Stimulated activated CD8-positive, alpha-beta memory T cell treated with anti-CD3 and anti-CD28 coated beads, Interleukin-7, amount 100 ng/mL, for 24 hours (primary cell): ENCODE data around the gene TDP1.
"Not testable (repeated sequence)": the region's sequence is repeated elsewhere in the genome, so short reads cannot be mapped to it uniquely, and the experiment has no call there.

Source experiments
- DNase-seq: peaks from one replicate; pipeline ENCODE4 v3.0.0-alpha.2; 2020; ENCODE audit warnings: low read depth

Gene TDP1

DNA sequence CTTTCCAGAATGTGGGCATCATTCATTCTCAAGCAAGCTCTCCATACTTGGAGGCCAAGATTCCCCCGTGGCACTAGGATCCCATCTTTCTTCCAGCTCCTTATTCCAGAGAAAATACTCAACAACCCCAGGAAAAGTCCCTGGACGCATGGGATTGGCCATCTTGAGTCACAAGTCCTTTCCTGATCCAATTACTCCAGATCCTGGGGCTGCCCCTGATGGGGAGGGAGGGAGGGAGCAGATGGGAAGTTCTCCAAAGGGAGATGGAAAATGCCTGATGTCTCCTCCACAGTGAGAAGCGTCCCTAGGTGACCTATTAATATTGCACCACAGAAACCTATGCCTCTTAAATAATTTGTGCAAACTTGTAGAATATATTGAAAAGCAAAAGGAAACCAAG lies 93.7 kb downstream of the TDP1 start:
- DNase-seq = no peak

DNA sequence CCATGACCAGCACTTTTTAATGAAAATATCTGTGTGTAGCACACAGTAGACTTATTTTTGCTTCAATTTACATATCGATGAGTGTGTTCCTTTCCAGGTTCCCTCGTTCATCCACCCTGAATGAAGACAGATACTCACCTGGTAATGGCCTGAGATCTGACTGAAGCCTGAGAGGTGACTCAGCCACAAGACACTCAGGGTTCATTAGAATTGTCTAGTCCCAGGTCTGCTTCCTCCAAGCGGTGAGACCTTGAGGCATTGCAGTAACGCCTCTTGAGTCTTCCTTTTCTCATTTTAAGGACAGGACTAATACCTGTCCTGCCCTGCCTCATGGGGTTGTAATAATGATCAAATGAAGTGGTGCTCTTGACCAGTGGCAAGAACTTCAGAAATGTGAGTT lies 94.5 kb downstream of the TDP1 start:
- DNase-seq = no peak

DNA sequence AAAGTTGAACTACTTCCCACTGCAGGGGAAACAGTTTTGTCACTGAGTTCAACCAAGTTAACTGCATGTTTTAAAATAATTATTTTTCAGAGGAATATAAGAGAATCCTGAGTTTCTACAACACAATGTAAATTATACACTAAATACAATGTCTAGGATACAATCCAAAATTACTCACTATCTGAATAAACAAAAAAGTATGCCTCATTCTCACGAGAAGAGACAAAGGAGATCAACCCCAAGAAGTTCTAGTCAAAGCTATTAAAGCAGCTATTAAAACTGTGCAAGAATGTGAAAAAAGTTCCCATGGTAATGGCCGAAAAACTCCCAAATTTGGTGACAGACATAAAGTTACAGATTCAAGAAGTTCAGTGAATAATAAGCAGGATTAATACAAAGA lies 97.3 kb downstream of the TDP1 start:
- no peak for DNase-seq

DNA sequence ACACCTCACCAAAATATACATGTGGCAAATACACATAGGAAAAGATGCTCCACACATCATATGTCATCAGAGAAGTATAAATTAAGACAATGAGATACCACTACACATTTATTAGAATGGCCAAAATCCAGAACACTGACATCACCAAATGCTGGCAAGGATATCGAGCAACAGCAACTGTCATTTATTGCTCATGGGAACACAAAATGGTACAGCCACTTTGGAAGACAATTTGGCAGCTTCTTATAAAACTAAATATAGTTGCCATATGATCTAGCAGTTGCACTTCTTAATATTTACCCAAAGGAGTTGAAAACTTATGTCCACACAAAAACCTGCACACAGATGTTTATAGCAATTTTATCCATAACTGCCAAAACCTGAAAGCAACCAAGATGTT lies 99.1 kb downstream of the TDP1 start:
- DNase-seq = no peak

GRCh38 chr14:90056826-90057225 lies 101.1 kb downstream of the TDP1 start:
- no peak for DNase-seq

DNA sequence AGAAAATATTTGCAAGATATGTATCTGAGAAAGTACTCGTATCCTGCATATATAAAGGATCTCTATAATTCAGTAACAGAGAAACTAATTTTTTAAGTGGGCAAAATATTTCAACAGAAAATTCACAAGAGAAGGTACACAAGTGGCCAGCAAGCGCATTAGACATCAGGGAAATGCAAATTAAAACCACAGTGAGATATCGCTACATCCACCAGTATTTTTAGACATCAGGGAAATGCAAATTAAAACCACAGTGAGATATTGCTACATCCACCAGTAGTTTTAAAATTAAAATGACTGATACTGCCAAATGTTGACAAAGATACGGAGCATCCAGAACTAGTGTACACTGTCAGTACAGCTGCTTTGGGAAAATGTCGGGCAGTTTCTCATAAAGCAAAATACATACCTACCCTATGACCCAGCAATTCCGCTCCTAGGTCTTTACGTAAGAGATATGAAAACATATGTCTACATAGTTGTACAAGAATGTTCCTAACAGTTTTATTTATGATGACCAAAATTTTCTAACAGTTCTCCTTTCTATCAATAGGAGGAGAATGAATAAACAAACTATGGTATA lies 103.2 kb downstream of the TDP1 start:
- no peak for DNase-seq

GRCh38 chr14:90060312-90060964 lies 104.7 kb downstream of the TDP1 start:
- peak; percentile 14 for DNase-seq

- no peak for DNase-seq
Observed at GRCh38 chr14:90060965-90061684, 105.4 kb downstream of the TDP1 start.

DNA sequence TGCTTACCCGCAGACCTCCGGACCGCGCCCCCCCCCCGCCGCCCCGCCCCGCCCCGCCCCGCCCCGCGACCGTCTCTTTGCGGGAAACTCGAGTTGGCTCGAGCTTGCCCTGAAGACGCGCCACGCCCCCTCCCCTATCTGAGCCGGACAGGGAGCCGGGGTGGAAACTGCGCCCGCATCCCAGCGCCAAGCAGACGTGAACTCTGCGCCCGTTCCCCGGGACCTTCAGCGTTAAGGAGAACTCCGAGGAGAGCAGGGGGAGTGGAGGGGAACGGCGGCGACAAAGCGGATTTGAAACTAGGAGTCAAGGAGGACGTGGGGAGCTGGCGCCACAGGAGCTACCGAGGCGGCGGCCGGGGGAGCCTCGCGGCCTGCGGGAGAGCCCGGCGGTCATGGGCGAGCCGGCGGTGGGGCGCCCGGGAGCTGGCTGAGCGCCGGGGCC lies 106.0 kb downstream of the TDP1 start, which contains the start of gene KCNK13:
TSS of gene KCNK13 (plus strand) at position 310 of the 442 bp plus-strand sequence. CDS start 212 bp downstream, outside the sequence.
- DNase-seq = no peak

DNA sequence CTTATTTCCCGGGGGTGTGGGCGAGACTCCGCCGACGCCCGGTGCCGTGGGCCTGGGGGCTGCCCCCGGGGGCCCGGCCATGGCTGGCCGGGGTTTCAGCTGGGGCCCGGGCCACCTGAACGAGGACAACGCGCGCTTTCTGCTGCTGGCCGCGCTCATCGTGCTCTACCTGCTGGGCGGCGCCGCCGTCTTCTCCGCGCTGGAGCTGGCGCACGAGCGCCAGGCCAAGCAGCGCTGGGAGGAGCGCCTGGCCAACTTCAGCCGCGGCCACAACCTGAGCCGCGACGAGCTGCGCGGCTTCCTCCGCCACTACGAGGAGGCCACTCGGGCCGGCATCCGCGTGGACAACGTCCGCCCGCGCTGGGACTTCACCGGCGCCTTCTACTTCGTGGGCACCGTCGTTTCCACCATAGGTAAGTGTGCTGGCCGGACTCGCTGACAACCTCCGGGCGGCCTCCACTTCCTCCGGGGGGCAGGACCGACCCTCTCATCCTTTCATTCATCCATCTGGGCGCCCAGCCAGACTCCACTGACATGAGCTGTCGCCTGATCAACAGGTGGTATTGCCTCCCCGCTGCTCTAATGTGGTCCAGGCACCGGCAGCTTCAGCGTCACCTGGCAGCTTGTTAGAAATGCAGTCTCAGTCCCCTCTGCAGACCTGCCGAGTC lies 106.5 kb downstream of the TDP1 start:
- no peak for DNase-seq

GRCh38 chr14:90062822-90063539 lies 107.3 kb downstream of the TDP1 start:
- DNase-seq = no peak

DNA sequence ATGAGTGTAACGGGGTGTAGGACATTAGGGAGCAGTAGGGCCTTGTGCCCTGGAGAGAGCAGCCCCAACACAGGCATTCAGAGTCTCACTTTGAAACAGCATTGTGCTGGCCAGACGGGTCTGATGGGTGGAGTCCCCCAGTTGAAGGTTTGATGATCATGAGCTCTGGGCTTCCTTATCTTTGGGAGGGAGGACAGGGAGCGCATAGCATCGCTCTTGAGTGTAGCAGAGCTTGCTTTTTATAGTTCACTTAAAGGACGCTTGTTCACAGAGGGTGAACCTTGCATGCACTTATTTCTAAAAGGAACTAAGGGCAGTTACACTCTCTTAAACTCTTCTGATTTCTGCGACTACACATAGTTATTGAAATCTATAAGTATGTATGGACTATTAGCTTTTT lies 116.6 kb downstream of the TDP1 start:
- no peak for DNase-seq

DNA sequence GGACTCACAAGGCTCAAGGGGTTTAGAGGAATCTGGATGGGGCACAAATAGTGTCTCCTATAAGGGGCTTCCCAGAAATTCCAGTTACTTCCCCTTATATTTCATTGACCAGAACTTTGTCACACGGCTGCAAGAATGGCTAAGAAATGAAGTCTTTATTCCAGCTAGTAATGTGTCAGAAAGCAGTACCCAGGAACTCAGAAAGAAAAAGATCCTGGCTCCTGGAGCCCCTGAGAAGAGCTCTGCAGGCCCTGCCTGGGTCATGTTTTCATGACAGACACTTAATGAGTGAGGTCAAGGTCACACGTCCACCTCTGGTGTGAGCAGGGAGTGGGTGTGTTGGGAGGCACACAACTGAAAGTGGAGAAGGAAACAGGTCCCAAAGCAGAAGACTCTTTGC lies 123.8 kb downstream of the TDP1 start:
- DNase-seq = no peak

DNA sequence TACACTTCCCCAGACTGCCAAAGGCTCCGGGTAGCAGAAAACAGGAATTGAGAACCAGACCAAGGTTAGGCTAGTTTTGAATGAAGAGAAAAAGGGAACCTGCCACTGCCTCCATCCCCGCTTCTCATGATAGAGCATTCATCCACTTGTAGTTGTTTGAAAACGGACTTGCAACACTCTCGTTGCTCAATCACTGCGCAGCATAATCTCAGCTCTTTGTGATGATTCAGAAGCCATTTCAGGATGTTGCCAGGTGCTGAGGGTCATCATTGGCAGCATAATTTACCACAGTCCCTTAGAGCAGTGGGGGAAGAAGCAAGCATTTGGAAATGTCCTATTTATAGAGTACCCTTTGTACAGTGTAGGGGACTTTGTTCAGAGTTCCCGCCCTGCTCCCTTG lies 131.7 kb downstream of the TDP1 start:
- DNase-seq = no peak

DNA sequence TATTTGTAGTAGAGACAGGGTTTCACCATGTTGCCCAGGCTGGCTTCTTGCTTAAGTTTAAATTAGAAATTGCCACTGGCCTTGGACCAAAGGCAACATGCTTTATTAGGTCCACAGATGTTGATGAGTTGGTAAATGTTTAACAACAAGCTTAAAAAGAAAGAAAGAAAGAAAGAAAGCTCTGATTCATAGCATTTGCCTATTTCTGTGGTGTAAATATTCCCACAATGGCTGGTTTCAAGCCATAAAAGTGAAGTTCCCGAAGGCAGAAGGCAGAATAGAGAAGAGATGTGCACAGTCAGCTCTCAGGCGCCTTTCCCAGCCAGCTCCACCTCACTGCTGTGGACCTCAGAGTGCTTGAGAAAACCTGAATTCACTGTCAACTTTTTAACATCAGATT lies 132.4 kb downstream of the TDP1 start:
- no peak for DNase-seq

GRCh38 chr14:90089486-90089885 lies 133.8 kb downstream of the TDP1 start:
- not testable (repeated sequence) for DNase-seq

- DNase-seq = no peak
Observed at GRCh38 chr14:90091393-90091792, 135.7 kb downstream of the TDP1 start.

GRCh38 chr14:90093942-90094595 lies 138.3 kb downstream of the TDP1 start:
- no peak for DNase-seq
